ENCODE data around the gene EHD3.
A peak's percentile ranks its signal among the peaks of the same experiment; 100 is the strongest.

The EHD3 gene

GRCh38 chr2:31205186-31205585, 28.8 kb upstream of the EHD3 start:
- H3K9me3 Mint-ChIP-seq = no peaks in the 10 kb centered on the region
- H3K4me3 Mint-ChIP-seq = no peak overlapping the region
- no peak overlapping the region for H3K27ac Mint-ChIP-seq
- H3K4me1 Mint-ChIP-seq = peaks cover 33% of the 10 kb centered on the region
- no peak for DNase-seq
- H3K36me3 Mint-ChIP-seq (ENCODE audit: low read depth) = no peaks in the 10 kb centered on the region
- peaks cover 15% of the 10 kb centered on the region for H3K27me3 Mint-ChIP-seq (ENCODE audit: low read depth, poor library complexity)
- TF ChIP-seq CTCF (IDR thresholded peaks at IDR 0.05) = no peak

GRCh38 chr2:31205613-31206012, 28.3 kb upstream of the EHD3 start:
- peaks cover 33% of the 10 kb centered on the region for H3K4me1 Mint-ChIP-seq
- no peaks in the 10 kb centered on the region for H3K36me3 Mint-ChIP-seq (ENCODE audit: low read depth)
- H3K27me3 Mint-ChIP-seq (ENCODE audit: low read depth, poor library complexity) = peaks cover 15% of the 10 kb centered on the region
- DNase-seq = no peak
- H3K9me3 Mint-ChIP-seq = no peaks in the 10 kb centered on the region
- no peak for TF ChIP-seq CTCF (IDR thresholded peaks at IDR 0.05)
- H3K27ac Mint-ChIP-seq = no peak overlapping the region
- no peak overlapping the region for H3K4me3 Mint-ChIP-seq

GRCh38 chr2:31207790-31208189, 26.2 kb upstream of the EHD3 start:
- H3K27ac Mint-ChIP-seq = no peak overlapping the region
- no peak for TF ChIP-seq CTCF (IDR thresholded peaks at IDR 0.05)
- no peaks in the 10 kb centered on the region for H3K9me3 Mint-ChIP-seq
- H3K27me3 Mint-ChIP-seq (ENCODE audit: low read depth, poor library complexity) = peaks cover 6% of the 10 kb centered on the region
- no peak overlapping the region for H3K4me3 Mint-ChIP-seq
- peaks cover 33% of the 10 kb centered on the region for H3K4me1 Mint-ChIP-seq
- H3K36me3 Mint-ChIP-seq (ENCODE audit: low read depth) = no peaks in the 10 kb centered on the region
- DNase-seq = no peak

GRCh38 chr2:31208240-31208639, 25.7 kb upstream of the EHD3 start:
- Mint-ChIP-seq H3K27ac (peak overlapping the region; percentile 35), H3K4me3 (no peak overlapping the region), H3K27me3 (ENCODE audit: low read depth, poor library complexity) (peaks cover 7% of the 10 kb centered on the region), H3K4me1 (peaks cover 33% of the 10 kb centered on the region), H3K9me3 (no peaks in the 10 kb centered on the region), H3K36me3 (ENCODE audit: low read depth) (no peaks in the 10 kb centered on the region)
- TF ChIP-seq CTCF (IDR thresholded peaks at IDR 0.05) = no peak
- no peak for DNase-seq

- no peak for TF ChIP-seq CTCF (IDR thresholded peaks at IDR 0.05)
- Mint-ChIP-seq H3K27me3 (ENCODE audit: low read depth, poor library complexity) (peaks cover 9% of the 10 kb centered on the region), H3K4me1 (peaks cover 21% of the 10 kb centered on the region), H3K27ac (no peak overlapping the region), H3K9me3 (no peaks in the 10 kb centered on the region), H3K4me3 (no peak overlapping the region), H3K36me3 (ENCODE audit: low read depth) (no peaks in the 10 kb centered on the region)
- DNase-seq = no peak
Observed at GRCh38 chr2:31212659-31213600, 21.0 kb upstream of the EHD3 start.

Measured in nephron progenitor cell (in vitro differentiated cells).